ENCODE results near the gene PIP5KL1.
A peak's percentile ranks its signal among the peaks of the same experiment; 100 is the strongest.

The PIP5KL1 gene

GRCh38 chr9:127968700-127969383 is 38.3 kb upstream of the PIP5KL1 start:
- TF ChIP-seq TCF12 (IDR thresholded peaks at IDR 0.05; ENCODE audit: low read depth) (no peak), NFIC (IDR thresholded peaks at IDR 0.05) (peak; percentile 55)

GRCh38 chr9:127968042-127968441 is 37.5 kb upstream of the PIP5KL1 start:
- no peak for TF ChIP-seq TAF1 (IDR thresholded peaks at IDR 0.05; ENCODE audit: low read depth)
- no peak for TF ChIP-seq CREB1 (IDR thresholded peaks at IDR 0.05; ENCODE audit: low read depth)
- TF ChIP-seq REST (IDR thresholded peaks at IDR 0.05; ENCODE audit: low read depth): no peak
- TF ChIP-seq USF1 (IDR thresholded peaks at IDR 0.05): no peak
- no peak for TF ChIP-seq TCF12 (IDR thresholded peaks at IDR 0.05; ENCODE audit: low read depth)
- TF ChIP-seq RAD21 (IDR thresholded peaks at IDR 0.05; ENCODE audit: low read depth): no peak
- 0 out of 2 replicates have a peak, but pooled peaks have one; percentile 39 for TF ChIP-seq ZBTB7A (IDR thresholded peaks at IDR 0.05; ENCODE audit: low read depth)
- peak; percentile 49; the same call in 1 of the 2 replicates for TF ChIP-seq EP300 (IDR thresholded peaks at IDR 0.05; ENCODE audit: borderline replicate concordance)
- TF ChIP-seq YY1 (IDR thresholded peaks at IDR 0.05; ENCODE audit: low read depth): no peak
- TF ChIP-seq NFIC (IDR thresholded peaks at IDR 0.05): peak; percentile 44; the same call in 1 of the 2 replicates
- TF ChIP-seq FOXM1 (IDR thresholded peaks at IDR 0.05; ENCODE audit: borderline replicate concordance, low read depth): no peak
- TF ChIP-seq CEBPB (IDR thresholded peaks at IDR 0.05): no peak
- 0 out of 2 replicates have a peak, but pooled peaks have one; percentile 28 for TF ChIP-seq TEAD4 (IDR thresholded peaks at IDR 0.05)
- TF ChIP-seq MAX (IDR thresholded peaks at IDR 0.05): 0 out of 2 replicates have a peak, but pooled peaks have one; percentile 32
- TF ChIP-seq EGR1 (IDR thresholded peaks at IDR 0.05): no peak

- TF ChIP-seq MAX (IDR thresholded peaks at IDR 0.05): no peak
Measured at GRCh38 chr9:127967151-127967809, 36.7 kb upstream of the PIP5KL1 start.

- TF ChIP-seq EGR1 (IDR thresholded peaks at IDR 0.05): no peak
- TF ChIP-seq TCF12 (IDR thresholded peaks at IDR 0.05; ENCODE audit: low read depth): no peak
- no peak for TF ChIP-seq YY1 (IDR thresholded peaks at IDR 0.05; ENCODE audit: low read depth)
- TF ChIP-seq MAX (IDR thresholded peaks at IDR 0.05): no peak
- TF ChIP-seq TAF1 (IDR thresholded peaks at IDR 0.05; ENCODE audit: low read depth): no peak
- no peak for TF ChIP-seq USF1 (IDR thresholded peaks at IDR 0.05)
- no peak for TF ChIP-seq CREB1 (IDR thresholded peaks at IDR 0.05; ENCODE audit: low read depth)
- TF ChIP-seq NFIC (IDR thresholded peaks at IDR 0.05): no peak; the same call in 1 of the 2 replicates
- TF ChIP-seq CEBPB (IDR thresholded peaks at IDR 0.05): no peak
- TF ChIP-seq FOXM1 (IDR thresholded peaks at IDR 0.05; ENCODE audit: borderline replicate concordance, low read depth): no peak
- TF ChIP-seq REST (IDR thresholded peaks at IDR 0.05; ENCODE audit: low read depth): no peak
- no peak for TF ChIP-seq EP300 (IDR thresholded peaks at IDR 0.05; ENCODE audit: borderline replicate concordance)
- no peak for TF ChIP-seq ZBTB7A (IDR thresholded peaks at IDR 0.05; ENCODE audit: low read depth)
- TF ChIP-seq RAD21 (IDR thresholded peaks at IDR 0.05; ENCODE audit: low read depth): no peak
- TF ChIP-seq TEAD4 (IDR thresholded peaks at IDR 0.05): no peak
Measured at GRCh38 chr9:127966416-127967150, 36.0 kb upstream of the PIP5KL1 start.

GRCh38 chr9:127965953-127966352 is 35.4 kb upstream of the PIP5KL1 start:
- TF ChIP-seq ZBTB7A (IDR thresholded peaks at IDR 0.05; ENCODE audit: low read depth): no peak
- TF ChIP-seq FOXM1 (IDR thresholded peaks at IDR 0.05; ENCODE audit: borderline replicate concordance, low read depth): no peak
- TF ChIP-seq NFIC (IDR thresholded peaks at IDR 0.05): no peak
